ENCODE data around the gene ICE2.
"Not testable (repeated sequence)": the region's sequence is repeated elsewhere in the genome, so short reads cannot be mapped to it uniquely, and the experiment has no call there.

The ICE2 gene

DNA sequence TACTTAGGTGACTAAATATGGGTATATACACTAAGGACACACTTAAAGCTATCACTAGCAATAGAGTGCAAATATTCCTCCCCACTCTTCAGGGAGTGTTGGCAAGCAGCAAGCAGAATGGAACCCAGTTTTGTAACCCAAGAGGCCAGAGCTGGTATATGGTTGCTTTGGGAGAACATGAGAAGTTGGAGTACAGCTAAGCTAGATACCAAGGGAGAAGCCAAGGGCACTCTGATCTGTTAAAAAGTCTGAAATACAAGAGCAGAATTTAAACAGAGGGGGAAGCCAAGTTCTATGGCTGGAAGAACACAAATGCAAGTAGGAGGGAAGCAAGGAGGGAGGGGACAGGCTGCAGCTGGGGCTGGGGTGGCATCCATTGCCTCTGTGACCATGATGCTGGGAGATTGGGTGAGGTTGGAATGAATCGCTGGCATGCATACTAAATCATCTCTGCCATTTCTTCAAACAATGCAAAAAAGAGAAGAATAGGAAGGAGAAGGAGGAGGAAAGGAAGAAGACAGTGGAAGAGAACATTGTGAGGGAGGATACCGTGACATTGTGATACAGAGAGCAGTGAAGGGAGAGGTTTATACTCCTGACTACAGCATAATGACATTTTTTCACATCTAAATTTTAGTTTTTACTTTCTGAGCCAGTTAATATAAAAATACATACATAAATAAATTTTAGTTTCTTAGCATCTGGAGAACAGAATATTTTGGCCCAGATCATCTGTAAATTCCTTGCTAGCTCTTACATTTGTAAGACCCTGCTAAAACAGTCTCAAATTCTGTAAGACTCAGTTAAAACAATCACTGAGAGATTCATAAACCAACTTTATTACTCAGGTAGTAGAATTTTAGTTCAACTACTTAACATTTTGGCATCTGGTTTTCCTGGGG, 72.2 kb downstream of the ICE2 start:
- no peak for DNase-seq

DNA sequence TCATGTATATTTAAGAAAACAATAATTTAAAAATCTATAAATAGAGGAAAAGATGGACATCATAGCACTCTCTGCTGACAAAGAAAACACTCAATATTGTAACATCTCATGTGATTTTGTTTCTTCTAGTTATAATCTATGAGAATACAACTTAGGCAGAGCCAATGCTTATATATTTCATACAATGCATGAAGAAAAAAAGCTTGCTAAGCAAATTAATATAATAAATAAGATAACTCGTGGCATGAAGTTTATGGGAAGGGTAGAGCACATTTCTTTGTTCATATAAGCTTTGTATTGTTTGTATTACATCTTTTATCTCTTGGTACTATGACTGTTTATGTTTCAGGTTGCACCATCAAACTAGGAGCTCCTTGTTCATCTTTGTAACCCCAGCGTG, 73.5 kb downstream of the ICE2 start:
- DNase-seq = no peak

- DNase-seq = not testable (repeated sequence)
Measured at GRCh38 chr15:60404351-60404750, 74.6 kb downstream of the ICE2 start.

DNA sequence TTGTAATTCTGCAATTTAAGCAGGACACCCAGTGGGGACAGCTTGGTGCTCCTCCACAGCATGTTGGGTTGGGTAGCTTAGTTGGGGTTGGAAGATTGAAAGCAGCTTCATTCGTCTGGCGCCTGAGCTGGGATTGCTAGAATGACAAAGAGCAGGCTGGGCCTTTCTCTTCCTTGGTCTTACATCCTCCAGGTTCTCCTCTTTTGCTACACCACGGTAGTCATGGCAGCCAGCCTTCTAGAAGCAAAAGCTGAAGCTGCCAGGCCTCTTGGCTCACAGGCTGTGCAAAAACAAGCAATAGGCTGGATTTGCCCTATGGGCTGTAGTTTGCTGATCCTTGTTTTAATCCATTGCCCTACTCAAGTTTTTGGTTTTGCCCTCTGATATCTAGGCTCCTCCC, 78.0 kb downstream of the ICE2 start:
- DNase-seq = peak; percentile 9

DNA sequence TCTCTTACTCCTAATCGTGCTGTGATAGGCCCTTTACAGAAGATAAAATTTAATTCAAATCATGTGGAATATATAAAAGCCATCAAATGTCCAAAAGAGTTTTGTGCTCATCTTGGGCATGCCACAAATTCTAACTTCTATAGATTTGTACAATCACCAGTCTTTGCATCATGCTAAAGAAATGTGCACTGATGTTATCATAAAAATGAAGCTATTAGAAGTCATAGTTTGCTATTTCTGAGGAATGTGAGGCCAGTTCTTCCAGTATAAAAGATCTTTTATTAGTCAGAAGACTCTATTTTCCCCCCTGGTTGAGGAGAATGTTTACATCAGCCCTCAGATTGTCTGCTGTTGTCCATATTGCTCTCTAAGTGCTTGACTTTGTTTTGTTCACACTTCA, 79.0 kb downstream of the ICE2 start:
- no peak for DNase-seq

DNA sequence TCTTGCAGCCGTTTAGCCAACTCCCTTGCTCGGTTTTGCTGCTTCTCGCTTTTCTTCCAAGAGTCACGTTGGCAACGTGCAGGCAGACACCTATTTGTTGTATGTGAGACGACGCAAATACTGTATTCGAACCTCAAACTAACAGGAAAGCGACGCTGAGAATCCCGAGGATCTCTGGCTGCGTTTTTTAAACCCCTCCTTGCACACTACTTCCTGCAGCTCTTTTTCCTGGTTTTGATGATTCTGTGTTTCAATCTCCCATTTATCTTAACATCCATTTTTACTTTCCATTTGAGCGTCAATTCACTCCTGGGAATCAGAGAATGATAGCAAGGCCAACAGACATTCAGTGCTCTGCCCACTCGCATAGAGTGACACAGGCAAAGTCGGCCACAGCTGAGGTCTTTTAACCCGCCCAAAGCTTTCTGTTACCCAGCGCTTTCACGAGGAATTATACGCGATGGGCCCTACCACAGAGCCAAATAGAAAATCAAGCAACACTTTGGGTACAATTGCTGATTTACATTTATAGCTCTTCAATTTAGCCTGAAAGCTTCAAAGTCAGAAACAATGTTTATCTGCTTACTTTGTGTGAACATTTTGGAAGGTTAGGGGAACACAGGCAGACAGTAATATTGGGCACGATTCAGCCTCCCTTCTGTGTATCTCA, 79.6 kb downstream of the ICE2 start:
- DNase-seq = no peak

- DNase-seq = peak; percentile 80
Measured at GRCh38 chr15:60397772-60398445, 81.0 kb downstream of the ICE2 start, which contains the start of gene ANXA2. Gene ANXA2, minus strand, starts transcription at chr15:60397986. Its CDS starts 11,911 bp downstream, at chr15:60386075.

GRCh38 chr15:60396958-60397771, 81.8 kb downstream of the ICE2 start:
- DNase-seq = peak; percentile 61

DNA sequence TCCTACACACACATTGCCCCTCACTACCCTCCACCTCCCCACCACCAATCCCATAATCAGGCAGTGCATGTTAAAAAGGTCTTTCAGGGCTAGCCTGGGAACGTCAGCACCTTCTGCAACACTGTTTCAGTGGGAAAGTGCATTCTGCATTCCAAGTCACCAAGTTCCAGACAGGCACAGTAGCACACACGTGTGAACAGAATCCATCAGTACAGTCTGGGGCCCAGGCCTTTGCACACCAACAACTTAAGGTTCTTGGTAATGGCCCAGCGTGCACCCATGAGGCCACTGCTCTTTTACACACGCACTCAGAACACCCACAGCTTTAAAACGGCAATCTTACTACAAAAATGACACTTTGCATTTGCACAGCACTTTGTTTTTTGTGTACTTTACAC, 82.4 kb downstream of the ICE2 start:
- DNase-seq = no peak

- DNase-seq = no peak
Measured at GRCh38 chr15:60396100-60396499, 82.8 kb downstream of the ICE2 start.

DNA sequence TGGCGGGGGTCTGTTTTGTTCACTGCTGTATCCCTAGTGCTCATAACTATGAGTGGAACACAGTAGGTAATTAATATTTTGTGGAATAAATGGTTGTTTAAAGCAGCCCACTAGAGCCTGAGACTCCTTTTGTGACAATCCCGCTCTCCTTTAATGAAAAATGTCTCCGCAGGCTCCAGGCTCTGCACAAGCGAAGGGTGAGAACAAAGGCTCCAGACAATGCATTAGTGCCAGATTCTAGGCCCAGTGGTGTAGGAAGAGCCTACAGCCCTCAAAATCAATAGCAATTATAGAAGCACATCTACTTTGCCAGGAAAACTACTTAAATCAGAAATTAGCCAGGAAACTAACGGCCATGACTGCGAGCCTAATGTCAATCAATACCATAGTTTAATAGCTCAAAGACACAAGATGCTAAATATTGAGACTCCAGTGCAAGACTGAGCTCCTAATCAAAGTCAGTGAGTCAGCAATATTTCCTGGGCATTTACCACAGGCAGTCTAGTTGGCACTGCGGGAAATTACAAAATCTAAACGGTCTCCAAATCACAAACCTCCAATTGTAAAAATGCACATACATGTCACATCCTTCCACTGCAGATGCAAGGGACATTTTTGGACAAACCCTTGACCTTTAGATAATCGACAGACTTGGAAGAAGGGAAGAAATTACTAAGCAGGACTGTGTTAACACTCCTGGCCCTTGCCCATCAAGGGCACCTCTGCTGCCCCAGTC, 83.5 kb downstream of the ICE2 start:
- no peak for DNase-seq

- DNase-seq = no peak
Measured at GRCh38 chr15:60394689-60395097, 84.2 kb downstream of the ICE2 start.

GRCh38 chr15:60392986-60393790, 85.8 kb downstream of the ICE2 start:
- peak; percentile 91 for DNase-seq

DNA sequence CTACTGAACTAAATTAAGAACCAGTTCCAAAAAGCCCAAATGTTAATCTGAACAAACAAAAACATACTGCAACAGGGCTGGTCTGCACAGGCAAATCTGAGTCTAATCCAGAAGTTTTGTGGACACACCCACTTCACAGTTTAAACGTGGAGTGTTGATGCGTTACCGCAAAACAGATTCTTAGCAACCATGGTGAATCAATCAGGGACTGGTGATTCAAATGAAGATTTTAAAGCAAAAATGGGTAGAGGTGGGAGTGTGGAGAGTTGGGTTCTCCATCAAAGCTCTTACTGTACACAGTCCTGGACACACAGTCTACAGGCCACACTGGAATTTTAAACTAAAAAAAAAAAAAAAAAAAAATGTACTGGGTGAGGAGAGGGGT, 86.3 kb downstream of the ICE2 start:
- DNase-seq = peak; percentile 75

GRCh38 chr15:60391722-60392315, 87.1 kb downstream of the ICE2 start:
- DNase-seq = no peak

DNA sequence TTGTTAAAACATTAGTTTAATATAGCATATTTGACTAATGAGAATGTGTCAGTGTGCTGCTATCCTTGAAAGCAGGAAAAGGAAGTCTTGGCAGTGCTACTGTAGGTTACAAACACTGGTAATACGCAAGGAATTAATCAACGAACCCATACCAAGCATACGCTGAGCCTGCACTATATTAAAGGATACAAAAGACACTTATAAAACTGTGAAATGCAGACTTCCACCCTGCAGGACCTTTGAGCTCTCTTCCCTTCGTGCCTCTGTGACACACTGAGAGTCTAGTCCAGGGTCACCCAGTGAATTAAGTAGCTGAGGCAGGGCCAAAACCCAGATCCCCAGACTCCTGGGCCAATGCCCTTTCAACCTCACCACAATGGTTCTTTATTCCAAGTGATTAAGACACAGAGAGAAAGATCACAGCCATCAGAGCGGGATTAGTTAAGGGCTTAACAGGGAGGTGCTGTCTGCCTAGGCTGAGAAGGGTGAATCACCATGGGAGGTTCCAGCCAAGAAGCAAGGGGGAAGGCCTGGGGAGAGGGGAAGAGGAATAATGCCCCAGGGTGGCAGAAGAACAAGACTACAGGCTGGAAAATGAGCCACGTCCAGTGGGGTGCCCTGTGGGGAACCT, 88.0 kb downstream of the ICE2 start:
- peak; percentile 16 for DNase-seq

- DNase-seq = no peak
Measured at GRCh38 chr15:60390231-60390630, 88.7 kb downstream of the ICE2 start.

GRCh38 chr15:60389261-60390077, 89.5 kb downstream of the ICE2 start:
- DNase-seq = no peak

GRCh38 chr15:60387321-60387720, 91.6 kb downstream of the ICE2 start:
- no peak for DNase-seq

All from DMS53 (cell line).